Midbrain (tissue), 1 donor: ENCODE results near the gene VGLL4.

Source experiments
- DNase-seq: peaks from one replicate; lab custom pipeline; 2025; lab: John Stamatoyannopoulos, UW

Gene VGLL4

GRCh38 chr3:11548721-11549131 lies 95.0 kb downstream of the VGLL4 start:
- DNase-seq = no peak

GRCh38 chr3:11547498-11547897 lies 96.2 kb downstream of the VGLL4 start:
- no peak for DNase-seq

- DNase-seq = no peak
Observed at GRCh38 chr3:11546657-11547302, 96.9 kb downstream of the VGLL4 start.

GRCh38 chr3:11545186-11545851 lies 98.4 kb downstream of the VGLL4 start:
- DNase-seq = no peak

- DNase-seq = no peak
Observed at GRCh38 chr3:11544412-11545181, 99.1 kb downstream of the VGLL4 start.

- DNase-seq = no peak
Observed at GRCh38 chr3:11543948-11544387, 99.7 kb downstream of the VGLL4 start.

- DNase-seq = no peak
Observed at GRCh38 chr3:11543141-11543947, 100.4 kb downstream of the VGLL4 start.

- DNase-seq = no peak
Observed at GRCh38 chr3:11542551-11542950, 101.2 kb downstream of the VGLL4 start.

GRCh38 chr3:11541321-11542303 lies 102.1 kb downstream of the VGLL4 start:
- DNase-seq = no peak

GRCh38 chr3:11539677-11540076 lies 104.0 kb downstream of the VGLL4 start:
- no peak for DNase-seq

- DNase-seq = no peak
Observed at GRCh38 chr3:11539218-11539617, 104.5 kb downstream of the VGLL4 start.

- DNase-seq = no peak
Observed at GRCh38 chr3:11538581-11538980, 105.1 kb downstream of the VGLL4 start.

GRCh38 chr3:11536936-11537612 lies 106.6 kb downstream of the VGLL4 start:
- DNase-seq = no peak

- DNase-seq = no peak
Observed at GRCh38 chr3:11536132-11536935, 107.4 kb downstream of the VGLL4 start.

GRCh38 chr3:11535243-11535960 lies 108.3 kb downstream of the VGLL4 start:
- DNase-seq = no peak

GRCh38 chr3:11534793-11535101 lies 109.0 kb downstream of the VGLL4 start:
- DNase-seq = no peak

GRCh38 chr3:11534011-11534792 lies 109.5 kb downstream of the VGLL4 start:
- DNase-seq = peak; percentile 21

- no peak for DNase-seq
Observed at GRCh38 chr3:11532931-11533391, 110.8 kb downstream of the VGLL4 start.
